IgD-negative memory B cell (primary cell): Measurements from ENCODE around the gene TMEM255B. TPM values are rescaled to one million over a fixed set of nuclear protein-coding genes. Genes with fewer than 3 reads are reported as not detected.
A peak's percentile ranks its signal among the peaks of the same experiment; 100 is the strongest.

ENCODE experiments used
- H3K27ac Mint-ChIP-seq, 3 donors: one replicate each; pipeline ENCODE4 v1.8.0; 2020 to 2022; ENCODE audit warnings: mild to moderate bottlenecking in 3 of 3, mixed read lengths in 3 of 3, moderate library complexity in 1 of 3
- H3K27me3 Mint-ChIP-seq: one replicate; pipeline ENCODE4 v1.8.0; 2021; ENCODE audit warnings: mixed read lengths
- H3K36me3 Mint-ChIP-seq: one replicate; pipeline ENCODE4 v1.8.0; 2020; ENCODE audit warnings: mild to moderate bottlenecking, mixed read lengths
- H3K4me1 Mint-ChIP-seq, 3 donors: one replicate each; pipeline ENCODE4 v1.8.0; 2020 to 2022; ENCODE audit warnings: mixed read lengths in 3 of 3, mild to moderate bottlenecking in 1 of 3
- H3K4me3 Mint-ChIP-seq, 4 donors: one replicate each; pipeline ENCODE4 v1.8.0; 2020 to 2022; ENCODE audit warnings: mild to moderate bottlenecking in 4 of 4, mixed read lengths in 4 of 4, moderate library complexity in 3 of 4
- H3K9me3 Mint-ChIP-seq, 3 donors: one replicate each; pipeline ENCODE4 v1.8.0; 2020 to 2021; ENCODE audit warnings: mixed read lengths in 3 of 3, mild to moderate bottlenecking in 1 of 3
- polyA plus RNA-seq: library from polyadenylated mRNA; unstranded; fragments of 300-500 nt; fragmentation: Illumina TruSeq; gene quantifications from one replicate; pipeline ENCODE4 v1.2.3, GENCODE V29; 2021

TMEM255B gene
- polyA plus RNA-seq, 1 donor from 2014 or later = 0.70 TPM

- H3K36me3 Mint-ChIP-seq = no peaks in the 10 kb centered on the region
- no peak overlapping the region for H3K4me3 Mint-ChIP-seq
- peaks cover 23% of the 10 kb centered on the region for H3K27me3 Mint-ChIP-seq
- H3K9me3 Mint-ChIP-seq = peaks cover 0 to 5% (median 0%) of the 10 kb centered on the region in 3 donors
- no peak overlapping the region for H3K27ac Mint-ChIP-seq
- H3K4me1 Mint-ChIP-seq = peaks cover 0 to 3% (median 0%) of the 10 kb centered on the region in 3 donors
These were observed 86.0 kb downstream of the TMEM255B start for GRCh38 chr13:113845055-113845454.

GRCh38 chr13:113845723-113846635, 87.0 kb downstream of the TMEM255B start:
- no peak overlapping the region for H3K4me3 Mint-ChIP-seq
- H3K4me1 Mint-ChIP-seq = peaks cover 0 to 3% (median 0%) of the 10 kb centered on the region in 3 donors
- H3K27ac Mint-ChIP-seq = no peak overlapping the region

GRCh38 chr13:113846636-113847318, 87.8 kb downstream of the TMEM255B start:
- H3K4me3 Mint-ChIP-seq = no peak overlapping the region
- peaks cover 0 to 5% (median 0%) of the 10 kb centered on the region in 3 donors for H3K9me3 Mint-ChIP-seq
- no peaks in the 10 kb centered on the region for H3K36me3 Mint-ChIP-seq
- peaks cover 0 to 3% (median 0%) of the 10 kb centered on the region in 3 donors for H3K4me1 Mint-ChIP-seq
- peaks cover 23% of the 10 kb centered on the region for H3K27me3 Mint-ChIP-seq
- H3K27ac Mint-ChIP-seq = no peak overlapping the region

More at GRCh38 chr13:113845723-113846635, 87.0 kb downstream of the TMEM255B start:
- peaks cover 23% of the 10 kb centered on the region for H3K27me3 Mint-ChIP-seq
- H3K36me3 Mint-ChIP-seq = no peaks in the 10 kb centered on the region
- peaks cover 0 to 5% (median 0%) of the 10 kb centered on the region in 3 donors for H3K9me3 Mint-ChIP-seq

GRCh38 chr13:113848020-113848419, 89.0 kb downstream of the TMEM255B start:
- Mint-ChIP-seq H3K4me3 (no peak overlapping the region), H3K9me3 (peaks cover 0 to 2% (median 0%) of the 10 kb centered on the region in 3 donors), H3K36me3 (no peaks in the 10 kb centered on the region), H3K27me3 (peaks cover 17% of the 10 kb centered on the region), H3K27ac (peak overlapping the region in 1 of 3 donors; percentile 42), H3K4me1 (peaks cover 0 to 3% (median 0%) of the 10 kb centered on the region in 3 donors)

- H3K27ac Mint-ChIP-seq = peak overlapping the region in 2 of 3 donors; percentile 42 to 63
- H3K4me3 Mint-ChIP-seq = peak overlapping the region in 1 of 4 donors; percentile 27
- peaks cover 0 to 2% (median 0%) of the 10 kb centered on the region in 3 donors for H3K9me3 Mint-ChIP-seq
- H3K36me3 Mint-ChIP-seq = no peaks in the 10 kb centered on the region
- peaks cover 0 to 3% (median 1%) of the 10 kb centered on the region in 3 donors for H3K4me1 Mint-ChIP-seq
- peaks cover 18% of the 10 kb centered on the region for H3K27me3 Mint-ChIP-seq
These were observed 89.6 kb downstream of the TMEM255B start for GRCh38 chr13:113848431-113849260.

- peaks cover 0 to 2% (median 0%) of the 10 kb centered on the region in 3 donors for H3K4me1 Mint-ChIP-seq
- no peaks in the 10 kb centered on the region for H3K9me3 Mint-ChIP-seq
- H3K27me3 Mint-ChIP-seq = peaks cover 19% of the 10 kb centered on the region
- no peak overlapping the region for H3K27ac Mint-ChIP-seq
- no peaks in the 10 kb centered on the region for H3K36me3 Mint-ChIP-seq
- H3K4me3 Mint-ChIP-seq = no peak overlapping the region
These were observed 90.5 kb downstream of the TMEM255B start for GRCh38 chr13:113849546-113849945.

- Mint-ChIP-seq H3K9me3 (no peaks in the 10 kb centered on the region), H3K4me1 (peaks cover 0 to 4% (median 3%) of the 10 kb centered on the region in 3 donors), H3K27ac (no peak overlapping the region), H3K36me3 (no peaks in the 10 kb centered on the region), H3K27me3 (peaks cover 21% of the 10 kb centered on the region), H3K4me3 (no peak overlapping the region)
These were observed 91.1 kb downstream of the TMEM255B start for GRCh38 chr13:113849981-113850721.

- Mint-ChIP-seq H3K36me3 (no peaks in the 10 kb centered on the region), H3K9me3 (no peaks in the 10 kb centered on the region), H3K27ac (no peak overlapping the region), H3K27me3 (peaks cover 23% of the 10 kb centered on the region), H3K4me3 (no peak overlapping the region), H3K4me1 (peaks cover 0 to 4% (median 3%) of the 10 kb centered on the region in 3 donors)
These were observed 91.9 kb downstream of the TMEM255B start for GRCh38 chr13:113850722-113851479.

- no peak overlapping the region for H3K27ac Mint-ChIP-seq
- H3K9me3 Mint-ChIP-seq = no peaks in the 10 kb centered on the region
- H3K27me3 Mint-ChIP-seq = peaks cover 23% of the 10 kb centered on the region
These were observed 92.4 kb downstream of the TMEM255B start for GRCh38 chr13:113851480-113851803.

GRCh38 chr13:113851826-113852535, 93.0 kb downstream of the TMEM255B start:
- Mint-ChIP-seq H3K27me3 (peaks cover 23% of the 10 kb centered on the region), H3K4me1 (peaks cover 0 to 4% (median 3%) of the 10 kb centered on the region in 3 donors), H3K9me3 (no peaks in the 10 kb centered on the region), H3K36me3 (no peaks in the 10 kb centered on the region), H3K4me3 (no peak overlapping the region), H3K27ac (peak overlapping the region in 1 of 3 donors; percentile 23)

More at GRCh38 chr13:113851480-113851803, 92.4 kb downstream of the TMEM255B start:
- Mint-ChIP-seq H3K36me3 (no peaks in the 10 kb centered on the region), H3K4me1 (peaks cover 0 to 4% (median 3%) of the 10 kb centered on the region in 3 donors), H3K4me3 (no peak overlapping the region)

- Mint-ChIP-seq H3K27ac (no peak overlapping the region), H3K9me3 (no peaks in the 10 kb centered on the region), H3K4me1 (peaks cover 0 to 4% (median 3%) of the 10 kb centered on the region in 3 donors), H3K27me3 (peaks cover 20% of the 10 kb centered on the region), H3K4me3 (peak overlapping the region in 1 of 4 donors; percentile 24), H3K36me3 (no peaks in the 10 kb centered on the region)
These were observed 93.8 kb downstream of the TMEM255B start for GRCh38 chr13:113852536-113853517.
